Activated CD8-positive, alpha-beta memory T cell treated with anti-CD3 and anti-CD28 coated beads for 24 hours (primary cell): ENCODE data around the gene GJE1.
A peak's percentile ranks its signal among the peaks of the same experiment; 100 is the strongest.
"Not testable (repeated sequence)": the region's sequence is repeated elsewhere in the genome, so short reads cannot be mapped to it uniquely, and the experiment has no call there.

Experiments
- DNase-seq: peaks from one replicate; pipeline ENCODE4 v3.0.0-alpha.2; 2020

Gene GJE1, protein sequence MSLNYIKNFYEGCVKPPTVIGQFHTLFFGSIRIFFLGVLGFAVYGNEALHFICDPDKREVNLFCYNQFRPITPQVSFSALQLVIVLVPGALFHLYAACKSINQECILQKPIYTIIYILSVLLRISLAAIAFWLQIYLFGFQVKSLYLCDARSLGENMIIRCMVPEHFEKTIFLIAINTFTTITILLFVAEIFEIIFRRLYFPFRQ

DNA sequence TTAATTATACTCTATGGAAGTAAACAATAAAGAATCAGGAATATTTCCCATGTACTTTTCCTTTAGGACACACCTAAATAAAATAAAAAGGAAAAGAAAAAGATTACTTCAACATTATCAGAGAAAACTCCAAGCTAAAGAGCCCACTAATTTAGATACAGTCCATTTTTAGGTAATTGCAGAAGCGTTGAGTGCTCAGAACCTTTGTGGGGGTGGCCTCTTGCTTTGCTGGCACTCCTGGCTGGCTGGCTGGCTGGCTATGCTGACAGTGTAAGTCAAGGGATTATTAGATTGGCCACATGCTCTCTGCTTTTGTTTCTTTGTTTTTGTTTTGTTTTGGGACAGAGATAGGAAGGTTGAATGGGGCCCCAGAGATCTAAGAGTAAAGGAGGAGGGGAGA lies at the start of gene GJE1:
Gene GJE1, plus strand, starts transcription at position 301 of the 400 bp plus-strand sequence. CDS start 234 bp downstream, outside the sequence.
- no peak for DNase-seq

DNA sequence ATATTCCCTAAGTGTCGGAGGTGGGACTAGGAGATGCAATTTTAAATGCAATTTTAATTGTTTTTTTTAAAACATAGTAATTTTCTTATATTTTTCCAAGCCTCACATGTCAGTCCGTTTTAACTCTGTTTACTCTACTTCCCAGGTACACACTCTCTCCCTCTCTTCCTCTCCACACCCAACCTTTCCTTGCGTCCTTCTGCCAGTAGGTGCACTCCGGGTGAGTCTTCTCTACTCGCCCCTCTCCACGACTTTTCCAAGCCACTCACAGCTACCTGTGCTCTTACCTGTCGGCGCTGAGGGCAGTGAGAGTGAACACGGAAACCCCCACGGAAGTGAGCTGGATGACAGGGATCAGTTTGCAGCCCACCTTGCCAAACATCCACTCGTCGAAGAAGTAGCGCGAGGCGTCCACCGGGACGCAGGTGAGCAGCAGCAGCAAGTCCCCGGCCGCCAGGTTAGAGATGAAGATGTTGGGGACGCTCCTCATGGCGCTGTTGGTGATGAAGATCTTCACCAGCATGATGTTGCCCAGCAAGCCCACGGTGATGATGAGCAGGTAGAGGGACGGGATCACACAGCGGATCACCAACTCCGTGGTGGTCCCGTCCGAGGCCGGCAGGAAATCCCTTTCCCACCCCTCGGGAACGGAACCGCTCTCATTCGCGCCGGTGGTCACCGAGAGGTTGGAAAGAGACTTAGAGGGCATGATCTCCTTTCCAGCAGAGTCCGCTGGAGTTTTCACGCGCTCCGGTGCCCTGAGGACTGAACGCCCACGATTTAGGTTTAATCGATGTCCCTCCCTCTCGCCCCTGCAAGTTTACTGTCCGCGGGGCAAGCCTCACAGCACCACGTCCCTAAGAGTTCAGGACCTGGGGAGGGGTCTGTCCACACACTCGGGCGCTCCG lies 44.5 kb upstream of the GJE1 start:
- DNase-seq, result no peak

- no peak for DNase-seq
These were observed 43.9 kb upstream of the GJE1 start for GRCh38 chr6:142088858-142089216.

DNA sequence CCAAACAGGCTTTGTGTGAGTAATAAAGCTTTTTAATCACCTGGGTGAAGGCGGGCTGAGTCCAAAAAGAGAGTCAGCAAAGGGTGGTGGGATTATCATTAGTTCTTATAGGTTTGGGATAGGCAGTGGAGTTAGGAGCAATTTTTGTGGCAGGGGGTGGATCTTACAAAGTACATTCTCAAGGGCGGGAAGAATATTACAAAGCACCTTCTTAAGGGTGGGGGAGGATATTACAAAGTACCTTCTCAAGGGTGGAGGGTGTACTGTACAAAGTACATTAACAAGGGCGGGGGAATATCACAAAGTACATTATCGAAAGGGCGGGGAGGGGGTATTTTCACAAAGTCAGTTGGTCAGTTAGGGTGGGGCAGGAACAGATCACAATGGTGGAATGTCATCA lies 27.9 kb upstream of the GJE1 start:
- DNase-seq, result not testable (repeated sequence)

DNA sequence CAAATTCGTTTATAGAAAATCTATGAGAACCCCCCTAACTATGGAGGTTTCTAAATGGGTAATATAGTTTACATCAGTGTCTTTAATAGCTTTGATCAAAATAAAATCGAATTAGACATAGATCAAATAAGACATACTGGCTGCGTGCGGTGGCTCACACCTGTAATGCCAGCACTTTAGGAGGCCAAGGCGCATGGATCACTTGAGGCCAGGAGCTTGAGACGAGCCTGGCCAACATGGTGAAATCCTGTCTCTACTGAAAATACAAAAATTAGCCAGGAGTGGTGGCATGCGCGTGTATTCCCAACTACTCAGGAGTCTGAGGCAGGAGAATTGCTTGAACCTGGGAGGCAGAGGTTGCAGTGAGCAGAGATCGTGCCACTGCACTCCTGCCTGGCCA lies 21.9 kb upstream of the GJE1 start:
- not testable (repeated sequence) for DNase-seq

DNA sequence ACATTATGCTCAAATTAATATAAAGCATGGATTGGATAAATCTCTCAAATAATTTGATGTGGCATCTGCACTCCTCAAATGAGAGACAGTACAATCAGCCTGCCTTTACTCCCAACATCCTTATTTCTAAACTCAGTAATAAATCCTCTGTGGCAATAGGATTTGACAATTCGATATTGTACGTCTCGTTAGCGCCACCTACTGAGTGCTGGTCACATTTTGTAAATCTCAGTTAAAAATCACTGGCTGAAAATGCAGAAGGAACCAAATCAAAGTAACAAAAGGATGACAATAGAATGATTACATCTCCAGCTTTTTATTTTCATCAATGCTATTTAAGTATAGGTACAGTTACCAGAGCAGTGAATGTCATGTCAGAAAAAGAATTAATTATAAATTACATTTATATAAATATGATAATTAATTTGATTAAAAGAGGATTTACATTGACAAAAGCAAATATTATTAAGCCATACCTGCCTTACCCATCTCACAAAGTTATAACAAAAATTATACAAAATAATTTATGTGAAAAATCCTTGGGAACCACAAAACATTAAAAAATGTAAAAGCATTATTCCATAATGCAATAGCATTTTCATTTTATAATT lies 20.2 kb upstream of the GJE1 start:
- DNase-seq, result peak; percentile 83

DNA sequence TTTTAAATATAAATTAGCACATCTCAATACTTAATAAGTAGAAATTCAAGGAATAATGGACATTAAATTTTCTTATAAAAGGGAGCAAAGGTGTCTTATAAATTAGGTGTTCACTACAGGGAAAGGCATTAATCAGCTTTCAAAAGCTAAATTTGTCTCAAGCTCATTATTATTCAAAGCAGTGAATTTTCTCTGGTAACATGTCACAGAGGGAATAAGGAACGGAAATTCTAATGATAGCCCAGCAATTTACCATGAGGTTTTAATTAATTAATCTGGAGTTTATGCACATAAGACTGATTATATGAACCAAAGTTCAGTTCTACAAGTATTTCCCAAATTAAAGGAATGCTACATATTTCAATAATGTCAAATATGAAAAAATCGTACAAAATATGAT lies 15.4 kb upstream of the GJE1 start:
- no peak for DNase-seq

DNA sequence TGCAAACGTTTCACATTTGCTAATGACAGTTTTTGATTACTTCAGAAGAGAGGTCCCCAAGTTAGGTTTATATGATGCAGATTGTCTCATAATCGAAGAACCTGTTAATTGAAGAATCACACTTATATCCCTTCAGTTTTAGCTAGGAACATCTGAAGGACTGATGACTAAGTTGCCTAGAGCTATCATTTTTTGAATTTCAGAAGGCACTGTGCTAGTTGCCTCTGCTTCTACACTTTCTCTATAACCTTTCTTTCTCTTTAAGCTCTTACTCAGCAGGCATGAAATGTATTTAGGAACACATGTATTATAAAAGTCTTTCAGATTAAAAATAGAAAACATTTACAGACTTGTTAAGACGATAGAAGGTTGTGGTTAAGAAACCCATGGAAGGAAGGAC lies 14.4 kb upstream of the GJE1 start:
- no peak for DNase-seq

- DNase-seq, result no peak
These were observed 13.8 kb upstream of the GJE1 start for GRCh38 chr6:142118925-142119324.

GRCh38 chr6:142121342-142121741 lies 11.4 kb upstream of the GJE1 start:
- DNase-seq, result no peak

- DNase-seq, result no peak
These were observed 1.9 kb upstream of the GJE1 start for GRCh38 chr6:142130814-142131213.

DNA sequence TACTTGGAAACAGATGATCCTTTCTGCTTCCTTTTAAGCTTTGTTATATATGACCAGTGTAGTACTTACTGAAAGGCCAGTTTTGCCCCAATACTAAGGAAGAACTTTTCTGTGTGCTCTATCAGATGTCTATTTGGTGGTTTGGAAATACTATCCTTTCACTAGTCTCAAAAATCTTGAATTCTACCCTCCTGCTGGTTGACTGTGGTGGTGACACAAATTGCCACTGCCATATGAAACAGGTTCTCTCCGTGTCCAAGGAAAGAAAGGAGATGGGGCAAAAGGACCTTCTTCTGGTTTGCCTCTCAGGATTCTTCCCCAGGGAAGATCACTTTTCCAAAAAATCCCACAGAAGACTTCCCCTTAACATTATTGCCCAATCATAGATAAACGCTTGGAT lies 6.2 kb downstream of the GJE1 start:
- no peak for DNase-seq

DNA sequence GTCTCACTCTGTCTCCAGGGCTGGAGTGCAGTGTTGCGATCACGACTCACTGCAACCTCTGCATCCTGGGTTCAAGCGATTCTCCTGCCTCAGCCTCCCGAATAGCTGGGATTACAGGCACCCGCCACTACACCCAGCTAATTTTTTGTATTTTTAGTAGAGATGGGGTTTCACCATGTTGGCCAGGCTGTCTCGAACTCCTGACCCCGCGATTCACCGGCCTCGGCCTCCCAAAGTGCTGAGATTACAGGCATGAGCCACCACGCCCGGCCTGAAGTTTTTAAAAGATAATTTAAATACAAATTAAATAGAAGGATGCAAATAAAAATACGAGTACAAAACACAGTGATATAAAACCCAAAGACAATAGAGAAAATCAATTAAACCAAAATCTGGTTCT lies 8.8 kb downstream of the GJE1 start:
- not testable (repeated sequence) for DNase-seq

DNA sequence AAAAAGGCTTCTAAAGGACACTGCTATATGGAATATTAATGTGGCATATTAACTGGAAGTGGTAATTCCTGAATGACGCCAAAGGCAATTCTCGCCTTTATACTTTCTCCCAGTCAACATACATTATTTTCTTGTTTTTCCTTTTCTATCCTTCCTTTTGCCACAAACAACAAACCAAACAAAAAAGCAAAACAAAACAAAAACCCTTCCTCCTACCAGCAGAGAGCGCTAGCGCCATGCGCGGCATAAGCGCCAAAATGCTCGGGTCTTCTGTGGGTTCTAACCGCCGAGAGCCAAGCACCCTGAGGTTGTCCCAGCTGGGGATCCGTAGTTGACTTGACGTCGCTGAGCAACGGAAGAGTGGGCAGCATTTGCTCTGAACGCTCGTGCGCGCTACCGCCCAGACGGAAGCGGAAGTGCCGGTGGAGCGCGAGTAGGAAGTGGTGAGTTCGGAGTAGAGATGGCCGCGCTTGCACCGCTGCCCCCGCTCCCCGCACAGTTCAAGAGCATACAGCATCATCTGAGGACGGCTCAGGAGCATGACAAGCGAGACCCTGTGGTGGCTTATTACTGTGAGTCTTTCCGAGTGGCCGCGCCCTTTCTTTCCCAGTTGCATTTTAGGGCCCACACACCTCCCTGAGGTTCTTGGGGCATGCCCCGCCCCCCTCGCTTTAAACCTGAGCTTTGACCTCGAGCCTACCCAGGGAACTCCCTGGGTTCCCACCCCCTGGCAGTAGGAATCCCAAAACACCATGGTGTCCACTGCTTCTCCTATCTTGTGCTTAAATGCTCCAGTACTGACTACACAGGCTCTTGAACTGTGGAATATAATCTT lies 14.3 kb downstream of the GJE1 start, which contains the start of the genes NMBR and VTA1:
Gene NMBR, minus strand, starts transcription at position 295 of the 835 bp plus-strand sequence. CDS start 58,464 bp downstream, outside the sequence.
Gene VTA1, plus strand, starts transcription at position 436 of the 835 bp plus-strand sequence. Its CDS starts 25 bp downstream, at position 461.
- DNase-seq, result peak; percentile 93

- no peak for DNase-seq
These were observed 20.0 kb downstream of the GJE1 start for GRCh38 chr6:142152746-142153145.

DNA sequence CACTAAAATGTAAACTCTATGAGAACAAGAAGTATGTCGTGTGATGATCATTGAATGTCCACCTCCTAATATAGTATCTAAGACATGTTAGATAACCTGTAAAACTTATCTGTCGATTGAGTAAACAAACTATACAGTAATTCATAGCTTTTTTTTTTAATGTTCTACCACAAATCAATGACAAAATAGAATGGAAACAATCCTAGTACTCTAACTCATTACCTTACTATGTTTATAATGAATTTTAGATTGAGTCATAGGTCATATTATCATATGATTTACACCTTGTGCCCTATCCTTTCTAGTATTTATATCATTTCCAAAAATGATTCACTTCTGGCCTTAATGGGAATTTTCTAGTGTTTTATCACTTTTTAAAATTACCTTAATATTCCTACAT lies 20.5 kb downstream of the GJE1 start:
- DNase-seq, result no peak

DNA sequence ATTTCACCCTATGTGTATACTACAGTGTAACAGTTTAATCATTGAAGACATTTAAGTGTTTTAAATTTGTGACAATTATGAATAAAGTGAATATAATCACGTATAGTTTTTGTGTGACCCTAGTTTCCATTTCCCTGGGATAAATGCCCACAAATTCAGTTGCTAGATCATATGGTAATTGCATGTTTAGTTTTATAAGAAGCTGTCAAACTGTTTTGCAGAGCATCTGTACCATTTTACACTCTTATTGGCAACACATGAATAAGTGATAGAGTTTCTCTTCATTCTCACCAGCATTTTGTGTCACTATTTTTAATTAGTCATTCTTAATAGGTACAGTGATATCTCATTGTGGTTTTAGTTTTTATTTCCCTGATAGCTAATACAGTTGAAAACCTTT lies 21.6 kb downstream of the GJE1 start:
- DNase-seq, result no peak

- no peak for DNase-seq
These were observed 22.4 kb downstream of the GJE1 start for GRCh38 chr6:142155091-142155490.

DNA sequence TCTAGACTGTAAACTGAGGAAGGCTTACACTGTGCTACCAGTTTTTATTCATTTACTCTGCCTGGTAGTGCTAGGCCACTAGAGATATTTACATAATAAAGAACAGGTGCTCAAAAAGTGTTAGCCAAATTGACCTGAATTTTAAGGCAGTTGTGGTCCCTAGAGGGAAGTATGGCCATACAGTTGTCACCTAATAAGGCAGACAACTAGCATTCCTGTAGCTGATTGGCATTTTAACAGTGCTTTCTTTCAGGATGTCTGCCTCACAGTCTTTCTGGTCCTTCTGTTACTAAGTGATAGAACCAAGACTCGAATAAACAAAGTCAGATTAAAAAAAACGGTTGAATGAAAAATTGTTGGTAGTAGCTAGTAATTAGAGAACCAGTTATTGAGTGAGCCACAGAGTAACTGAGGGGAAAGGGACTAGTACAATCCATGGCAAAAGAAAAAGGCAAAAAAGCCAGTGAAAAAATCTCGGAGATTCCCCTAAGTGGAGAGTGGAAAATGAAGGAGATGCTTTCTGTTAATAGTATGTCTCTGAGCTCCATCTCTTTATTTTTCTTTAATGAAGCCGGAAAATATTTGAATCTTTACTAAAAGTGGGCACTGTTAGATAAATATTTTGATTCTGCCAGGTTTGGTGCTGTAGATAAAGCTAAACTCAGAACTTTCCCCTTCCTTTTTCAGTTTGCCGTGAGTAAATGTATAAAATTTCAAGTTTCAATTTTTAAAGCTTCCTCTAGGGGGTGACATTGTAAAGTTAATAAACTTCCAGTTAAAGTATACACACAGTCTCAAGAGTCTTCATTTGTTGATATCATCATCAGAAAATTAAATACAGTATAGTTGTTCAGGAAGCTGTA lies 23.4 kb downstream of the GJE1 start:
- DNase-seq, result no peak

DNA sequence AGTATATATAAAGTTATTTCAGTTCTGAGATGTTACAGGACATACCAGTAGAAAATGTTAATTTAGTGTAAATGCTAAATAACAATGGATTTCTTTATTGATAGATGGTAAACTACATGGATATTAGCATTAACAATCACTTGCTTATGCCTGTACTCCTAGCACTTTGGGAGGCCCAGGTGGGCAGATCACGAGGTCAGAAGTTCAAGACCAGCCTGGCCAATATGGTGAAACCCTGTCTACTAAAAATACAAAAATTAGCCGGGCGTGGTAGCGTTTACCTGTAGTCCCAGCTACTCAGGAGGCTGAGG lies 24.0 kb downstream of the GJE1 start:
- not testable (repeated sequence) for DNase-seq

DNA sequence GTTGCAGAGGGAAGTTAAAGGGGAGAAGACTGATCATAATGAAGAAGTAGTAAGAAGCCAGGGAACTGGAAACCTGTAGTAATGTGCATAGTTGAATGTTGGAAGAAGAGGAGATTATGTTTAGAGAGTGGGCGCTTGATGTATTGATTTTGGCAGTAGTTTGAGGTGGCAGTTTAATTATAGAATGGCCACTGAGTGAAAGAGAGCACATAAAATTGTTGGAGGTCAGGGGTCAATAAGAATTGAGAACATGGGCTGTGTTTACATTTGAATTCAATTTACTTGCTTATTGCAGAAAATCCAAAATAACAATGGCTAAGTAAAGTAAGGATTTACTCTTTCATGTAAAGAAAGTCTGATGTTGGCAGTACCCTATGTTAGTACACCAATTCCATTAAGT lies 30.1 kb downstream of the GJE1 start:
- no peak for DNase-seq

GRCh38 chr6:142165227-142165626 lies 32.5 kb downstream of the GJE1 start:
- DNase-seq, result no peak
